GM21717 (cell line): ENCODE measurements around the gene SNX24.

Source experiments
- ATAC-seq: cut with Tn5 transposase; IDR thresholded peaks from one replicate; pipeline ENCODE4 v1.9.1; 2021; ENCODE audit warnings: mild to moderate bottlenecking, moderate library complexity; ENCODE audit not compliant: unreplicated experiment

Gene SNX24

DNA sequence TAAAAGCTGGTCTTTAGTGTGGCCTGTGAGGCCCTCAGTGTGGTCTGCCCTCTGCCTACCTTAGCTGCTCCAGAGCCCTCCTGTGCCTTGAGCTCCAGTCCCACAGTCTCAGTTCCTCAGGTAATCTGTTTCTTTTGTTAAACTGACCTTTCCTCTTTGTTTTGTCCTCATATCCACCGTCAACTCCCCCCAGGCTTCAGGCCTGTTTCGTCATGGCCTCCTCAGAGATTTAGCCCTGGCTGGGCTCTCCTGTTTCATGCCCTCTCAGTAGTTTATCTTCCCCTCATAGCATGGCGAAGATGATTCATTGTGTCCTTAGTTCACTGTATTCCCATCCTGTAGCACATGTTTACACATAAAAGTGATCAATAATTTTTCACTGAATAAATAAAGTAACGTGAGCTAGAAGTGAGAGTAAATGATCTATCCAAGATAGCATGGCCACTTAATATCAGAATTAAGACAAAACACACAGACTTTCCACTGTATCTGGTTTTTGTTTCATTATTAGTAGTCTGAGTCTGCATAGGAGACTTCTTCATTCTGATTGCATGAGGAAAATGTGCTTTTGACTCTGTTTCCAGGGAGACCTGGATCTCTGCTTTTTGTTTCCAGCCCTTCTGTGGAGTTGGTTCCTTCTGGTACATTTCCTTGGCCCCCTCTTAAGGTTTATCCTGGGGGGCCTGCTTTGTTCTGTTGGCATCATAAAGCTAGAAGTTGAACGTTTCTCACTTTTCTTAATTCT lies 70.5 kb downstream of the SNX24 start:
- ATAC-seq: peak; percentile 94

DNA sequence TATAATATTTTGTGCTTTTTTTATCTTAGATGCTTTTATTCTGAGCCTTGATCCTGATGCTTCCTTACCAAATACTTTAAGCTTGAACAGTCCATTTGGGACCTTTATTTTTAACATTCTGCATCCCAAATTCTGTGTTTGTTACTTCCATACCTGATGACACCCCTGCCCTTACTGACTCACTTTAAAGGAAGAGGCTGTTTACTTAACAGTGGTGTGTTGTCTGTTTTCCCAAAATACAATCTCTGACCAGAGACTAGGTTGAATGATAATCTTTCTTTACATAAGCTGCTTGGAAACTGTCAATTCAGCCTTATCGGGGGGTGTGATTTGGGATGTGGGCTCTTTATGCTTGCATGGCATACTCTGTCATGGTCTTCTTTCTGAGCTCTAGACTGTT lies 71.1 kb downstream of the SNX24 start:
- ATAC-seq: no peak

DNA sequence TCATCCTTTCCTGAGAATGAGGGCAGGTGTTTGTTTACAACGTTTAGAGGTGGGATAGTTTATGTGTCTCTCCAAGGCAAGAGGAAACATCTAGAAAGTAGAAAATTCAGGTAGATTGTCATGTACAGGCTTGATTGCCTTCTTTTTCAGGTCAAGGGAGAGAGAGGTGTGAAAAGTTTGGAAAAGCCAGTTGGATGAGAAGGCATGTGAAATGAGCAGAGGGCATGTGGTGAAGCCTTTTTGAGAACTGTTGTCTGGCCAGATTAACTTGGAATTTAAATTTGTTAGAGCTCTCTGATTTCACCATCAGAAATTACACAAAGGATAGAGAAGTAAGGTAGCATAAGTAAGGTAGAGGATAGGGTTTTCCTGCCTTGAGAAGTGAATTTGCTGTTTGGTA lies 74.6 kb downstream of the SNX24 start:
- ATAC-seq: no peak

DNA sequence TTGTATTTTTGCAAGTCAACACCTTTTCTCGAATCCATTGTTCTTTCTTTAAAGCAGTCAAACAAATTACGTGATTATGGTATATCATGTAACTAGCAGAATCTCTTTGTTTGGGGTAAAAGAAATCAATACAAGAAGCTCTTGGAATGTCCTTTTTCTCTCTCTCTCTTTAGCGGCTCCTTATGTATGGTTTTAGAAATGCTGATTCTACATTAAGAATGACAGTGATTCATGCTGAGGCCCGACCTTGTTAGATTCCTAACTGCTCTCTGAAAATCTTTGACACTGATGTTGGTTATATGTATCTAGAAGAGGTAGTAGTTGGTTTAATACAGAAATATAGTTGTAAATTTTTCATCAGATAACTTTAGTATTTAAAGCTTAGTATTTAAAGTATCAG lies 76.4 kb downstream of the SNX24 start:
- ATAC-seq: no peak

DNA sequence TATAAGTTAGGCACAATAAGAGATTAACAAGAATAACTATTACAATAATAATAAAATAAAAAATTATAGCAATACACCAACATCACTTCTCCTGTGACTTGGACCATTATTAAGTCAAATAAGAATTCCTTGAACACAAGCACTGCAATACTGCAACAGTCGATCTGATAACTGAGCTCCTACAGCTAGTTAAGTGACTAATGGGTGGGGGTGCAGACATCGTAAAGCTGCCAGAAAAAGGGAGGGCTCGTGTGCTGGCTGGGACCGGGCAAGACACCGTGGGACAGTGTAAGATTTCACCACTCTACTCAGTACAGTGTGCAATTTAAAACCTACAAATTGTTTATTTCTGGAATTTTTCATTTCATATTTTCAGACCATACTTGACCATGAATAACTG lies 78.8 kb downstream of the SNX24 start:
- ATAC-seq: no peak

DNA sequence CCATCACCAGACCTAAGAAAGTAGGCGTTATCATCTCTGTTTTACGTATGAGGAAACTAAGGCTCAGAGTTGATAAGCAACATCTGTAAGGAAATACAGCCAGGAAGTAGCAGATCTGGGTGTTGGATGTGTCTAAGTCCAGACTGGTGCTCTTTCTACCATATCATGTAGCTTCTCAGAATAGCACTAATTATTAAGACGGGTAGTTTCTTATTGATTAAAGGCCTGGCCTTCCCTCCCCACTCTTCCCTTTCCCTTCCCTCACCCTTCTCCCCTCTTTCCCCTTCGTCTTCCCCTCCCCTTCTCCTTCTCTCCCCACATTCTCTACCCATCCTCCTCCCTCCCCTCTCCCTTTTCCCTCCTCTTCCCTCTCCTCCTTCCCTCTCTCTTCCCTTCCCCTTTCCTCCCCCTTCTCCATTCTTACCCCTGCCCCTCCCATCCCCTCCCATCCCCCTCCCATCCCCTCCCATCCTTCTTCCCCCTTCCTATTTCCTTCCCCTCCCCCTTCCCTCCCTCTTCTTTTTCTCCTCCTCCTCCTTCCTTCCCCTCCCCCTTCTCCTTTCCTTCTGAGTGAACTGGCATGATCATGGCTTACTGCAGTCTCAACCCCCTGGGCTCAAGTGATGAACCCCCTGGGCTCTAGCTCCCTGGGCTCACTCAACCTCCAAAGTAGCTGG lies 79.4 kb downstream of the SNX24 start:
- no peak for ATAC-seq

DNA sequence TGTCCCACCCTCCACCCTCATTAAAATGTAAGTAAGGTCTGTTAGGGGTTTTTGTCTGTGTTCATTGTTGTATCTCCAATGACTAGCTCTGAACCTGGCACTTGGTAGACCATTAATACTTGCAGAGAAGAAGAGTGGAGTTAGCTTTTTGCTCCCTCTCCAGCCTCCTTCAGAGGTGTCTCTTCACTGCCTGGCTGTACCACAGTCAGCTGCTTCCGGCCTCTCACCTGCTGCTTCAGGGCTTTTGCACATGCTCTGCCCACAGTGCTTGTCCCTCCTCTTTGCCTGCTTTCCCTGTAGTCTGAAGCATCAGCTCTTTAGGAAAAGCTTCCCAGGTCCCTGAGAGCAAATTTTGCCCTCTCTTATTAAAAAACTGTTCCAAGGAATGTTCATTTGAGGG lies 83.6 kb downstream of the SNX24 start:
- ATAC-seq: no peak

DNA sequence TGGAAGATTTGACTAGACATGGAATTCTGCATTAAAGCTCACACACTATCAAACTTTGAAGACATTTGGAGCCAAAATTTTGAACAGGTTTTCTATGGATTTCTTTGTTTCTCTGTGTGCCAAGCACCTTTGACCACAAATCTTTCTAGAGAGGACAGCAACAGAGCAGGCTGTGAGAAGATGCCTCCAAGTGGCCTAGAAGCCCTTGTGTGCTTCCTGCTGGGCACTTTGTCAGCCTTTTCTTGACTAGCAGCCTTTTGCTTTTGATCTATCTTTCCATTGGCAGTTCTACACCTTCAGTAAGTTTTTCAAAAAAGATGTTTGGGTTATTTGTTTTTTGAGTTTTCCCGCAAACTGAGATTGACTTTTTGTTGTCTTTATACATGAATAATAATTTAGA lies 84.6 kb downstream of the SNX24 start:
- ATAC-seq: no peak

DNA sequence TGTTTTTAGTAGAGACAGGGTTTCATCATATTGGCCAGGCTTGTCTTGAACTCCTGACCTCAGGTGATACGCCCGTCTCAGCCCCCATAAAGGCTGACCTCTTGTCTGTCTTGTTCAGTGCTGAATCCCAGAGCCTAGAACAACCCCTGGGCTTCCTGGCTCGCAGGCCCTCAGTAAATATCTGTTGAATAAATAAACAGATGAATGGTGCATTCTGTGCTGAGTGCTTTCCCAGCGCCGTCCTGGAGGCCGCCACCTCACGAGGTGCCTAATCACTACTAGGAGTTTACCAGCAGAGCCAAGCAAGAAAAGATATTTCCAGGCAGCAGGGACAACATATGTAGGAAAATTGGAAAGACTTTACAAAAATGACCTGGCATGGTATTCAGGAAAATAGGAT lies 88.5 kb downstream of the SNX24 start:
- no peak for ATAC-seq

DNA sequence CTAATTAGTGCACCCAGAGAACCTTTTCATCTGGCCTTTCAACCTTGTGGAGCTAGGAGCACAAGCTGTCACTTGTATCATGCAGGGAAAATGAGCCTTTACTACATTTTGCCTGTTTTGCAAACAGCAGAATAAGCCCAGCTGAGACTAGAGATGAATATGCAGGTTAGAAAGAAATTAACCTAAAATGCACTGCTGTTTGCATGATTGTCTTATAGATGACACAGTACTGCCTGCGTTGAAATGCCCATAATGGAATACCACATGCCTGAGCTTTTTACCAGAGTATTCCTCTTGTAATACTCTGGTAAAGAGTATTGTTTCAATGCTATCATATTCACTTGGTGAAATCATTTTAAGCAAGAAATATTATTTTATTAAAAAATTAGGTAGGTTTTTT lies 90.7 kb downstream of the SNX24 start:
- no peak for ATAC-seq

DNA sequence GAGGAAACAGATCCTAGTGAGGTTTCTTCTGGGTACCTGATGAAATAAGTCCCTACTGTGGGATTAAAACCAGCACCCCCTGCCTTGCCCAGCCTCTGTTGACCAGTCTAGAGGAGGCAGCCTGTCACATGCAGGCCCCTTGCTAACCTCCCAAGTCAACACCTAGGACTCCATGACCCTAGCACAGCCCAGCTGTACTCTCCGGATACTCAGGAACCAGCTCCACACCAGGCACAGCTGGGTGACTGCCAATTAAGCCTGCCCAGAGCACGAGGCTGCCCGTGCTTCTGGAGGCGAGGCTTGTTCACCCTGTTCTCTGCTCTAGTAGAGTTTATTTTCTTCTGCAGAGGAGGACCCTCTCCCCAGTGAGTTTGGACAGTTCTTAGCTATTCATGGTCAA lies 92.5 kb downstream of the SNX24 start:
- no peak for ATAC-seq

DNA sequence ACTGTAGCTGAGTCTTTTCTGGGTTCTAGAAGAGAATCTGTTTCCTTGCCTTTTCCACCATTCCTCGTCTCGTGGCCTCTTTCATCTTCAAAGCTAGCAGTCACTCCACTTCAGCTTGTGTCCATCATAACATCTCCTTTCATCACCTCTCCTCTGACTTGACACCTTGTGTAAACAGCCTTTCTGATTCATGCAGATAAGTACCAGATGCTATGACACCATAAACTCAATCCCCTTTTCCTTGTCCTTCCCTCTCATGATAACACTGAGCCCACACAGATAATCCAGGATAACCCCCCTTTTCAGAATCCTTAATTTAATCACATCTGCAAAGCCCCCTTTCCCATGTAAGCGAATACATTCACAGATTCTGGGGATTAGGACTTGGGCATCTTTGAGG lies 95.5 kb downstream of the SNX24 start:
- no peak for ATAC-seq

DNA sequence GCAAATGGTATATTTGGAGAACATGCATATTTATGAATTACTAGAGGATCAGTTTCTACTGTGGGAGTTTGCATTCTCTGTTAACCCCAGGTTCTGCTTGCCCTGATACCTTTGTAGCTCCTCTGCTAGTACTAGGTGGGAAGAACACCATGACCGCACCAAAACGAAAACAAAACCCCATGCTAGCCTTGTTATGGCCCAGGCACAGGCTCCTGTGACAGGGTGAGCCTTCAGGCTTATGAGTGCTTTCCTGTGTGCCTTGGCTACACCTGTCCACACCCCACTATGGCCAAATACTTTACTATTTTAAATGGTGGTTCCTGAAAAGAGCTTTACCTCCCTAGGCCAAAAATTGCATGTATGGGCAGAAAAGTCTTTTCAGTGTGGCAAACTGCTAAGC lies 96.3 kb downstream of the SNX24 start:
- ATAC-seq: no peak

DNA sequence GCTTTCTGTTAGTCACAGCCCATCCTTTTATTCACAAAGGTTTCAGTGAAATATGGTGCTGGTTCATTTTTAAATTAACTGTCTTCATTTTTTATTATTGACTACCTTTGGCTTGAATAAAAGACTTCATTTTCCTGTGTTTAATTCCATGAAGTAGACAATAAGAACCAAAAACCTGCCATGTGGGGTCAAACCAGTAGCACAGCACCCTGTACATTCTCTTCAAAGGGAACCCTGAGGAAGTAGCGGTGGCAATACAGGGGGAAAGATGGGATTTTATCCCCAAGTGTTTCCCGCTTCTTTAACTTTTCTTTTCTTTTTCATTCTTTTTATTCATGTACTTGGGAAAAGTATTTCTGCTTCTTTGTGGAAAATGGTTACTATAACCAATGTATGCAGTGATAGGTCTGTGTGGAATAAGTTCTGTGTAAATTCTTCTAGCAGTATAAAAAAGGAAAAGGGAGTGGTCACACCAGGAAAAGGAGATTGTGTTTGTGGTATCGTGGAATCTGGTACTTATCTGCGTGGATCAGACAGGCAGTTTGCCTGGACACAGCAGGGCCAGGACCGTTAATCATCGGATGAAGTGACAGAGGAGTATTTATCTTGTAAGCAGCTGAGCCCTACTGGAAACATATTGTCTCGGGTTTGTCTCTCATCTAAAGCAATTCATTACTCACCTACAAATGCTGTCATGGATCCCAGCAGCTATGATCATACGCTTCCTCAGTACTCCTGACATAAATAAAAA lies 96.9 kb downstream of the SNX24 start:
- ATAC-seq: no peak

DNA sequence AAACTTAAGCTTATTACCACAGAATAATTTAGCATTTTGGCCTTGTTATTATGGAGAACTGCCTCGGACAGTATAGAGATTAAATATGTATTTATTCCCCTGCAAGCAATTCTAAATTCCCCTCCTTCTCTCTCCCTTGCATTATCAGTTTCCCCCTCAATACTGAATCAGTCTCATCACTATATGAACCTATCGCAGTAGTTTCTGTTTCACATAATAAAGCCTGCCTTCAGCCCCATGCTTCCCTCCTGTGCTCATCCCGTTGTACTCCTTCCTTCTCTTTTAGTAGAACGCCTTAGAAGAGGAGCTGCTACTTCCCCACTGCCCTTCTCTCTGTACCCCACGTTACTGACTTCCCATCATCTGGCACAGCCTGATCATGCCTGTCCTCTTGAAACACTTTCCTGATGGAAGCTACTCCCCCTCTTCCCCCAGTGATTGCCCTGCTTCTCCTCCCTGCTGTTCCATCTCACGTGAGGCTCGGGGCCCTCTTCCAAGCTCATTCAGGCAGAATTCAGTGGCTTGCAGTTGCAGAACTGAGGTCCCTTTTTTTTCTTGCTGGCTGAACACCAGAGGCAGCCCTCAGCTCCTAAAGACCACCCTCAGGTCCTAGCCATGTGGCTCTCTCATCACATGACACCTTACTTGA lies 97.8 kb downstream of the SNX24 start:
- no peak for ATAC-seq

DNA sequence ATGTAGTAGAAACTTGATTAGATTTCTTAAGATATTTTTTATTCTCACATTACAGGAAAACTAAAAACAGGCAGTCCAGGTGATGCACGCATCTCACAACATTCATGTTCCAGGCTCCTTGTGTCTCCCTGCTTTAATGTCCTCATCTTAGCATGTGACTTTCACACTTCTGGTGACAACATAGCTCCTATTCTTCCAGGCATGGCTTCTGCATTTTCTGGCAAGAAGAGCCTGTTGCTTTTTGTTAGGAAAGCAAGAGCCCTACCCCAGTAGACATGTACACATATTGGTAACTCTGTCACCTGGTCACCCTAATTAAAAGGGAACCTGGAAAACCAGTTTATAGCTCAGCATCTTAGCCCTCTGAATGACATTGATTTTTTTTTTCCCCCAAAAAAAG lies 98.6 kb downstream of the SNX24 start:
- ATAC-seq: no peak

DNA sequence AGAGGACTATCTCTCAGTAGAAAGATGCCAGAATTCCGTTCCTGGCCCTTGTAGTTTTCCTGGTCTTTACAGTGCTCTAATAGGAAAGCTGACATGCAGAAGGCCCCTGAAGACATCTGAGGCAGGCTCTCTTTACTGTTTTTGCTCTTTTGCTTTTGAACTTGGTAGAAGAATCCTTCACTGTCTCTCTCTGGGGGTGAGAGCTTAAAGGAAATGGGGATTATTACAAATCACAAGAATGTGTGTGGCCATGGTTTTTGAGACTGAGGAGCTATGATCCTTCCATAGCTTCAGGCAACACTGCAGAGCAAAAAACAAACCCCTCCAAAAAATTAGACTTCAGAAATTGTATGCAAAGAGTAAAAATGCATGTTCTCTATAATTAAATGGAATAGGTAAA lies 102.0 kb downstream of the SNX24 start:
- no peak for ATAC-seq

DNA sequence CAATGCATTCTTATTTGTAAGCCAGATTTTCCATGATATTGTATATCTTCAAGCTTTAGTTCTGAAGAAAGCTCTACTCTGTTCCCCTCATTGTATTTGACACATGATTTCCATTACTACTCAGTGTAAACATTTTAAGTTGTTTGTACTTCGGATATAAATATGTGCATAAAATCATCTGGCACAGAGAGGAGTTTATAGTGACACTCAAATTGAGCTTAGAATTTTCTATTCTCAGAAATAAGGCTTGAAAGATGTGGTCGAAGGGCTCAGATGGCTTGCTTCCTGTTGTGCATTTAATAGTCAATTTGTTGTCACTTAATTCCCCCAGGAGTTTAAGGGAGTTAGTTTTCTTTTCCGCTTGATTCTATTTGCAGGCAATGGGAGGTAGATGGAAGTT lies 102.4 kb downstream of the SNX24 start:
- no peak for ATAC-seq

DNA sequence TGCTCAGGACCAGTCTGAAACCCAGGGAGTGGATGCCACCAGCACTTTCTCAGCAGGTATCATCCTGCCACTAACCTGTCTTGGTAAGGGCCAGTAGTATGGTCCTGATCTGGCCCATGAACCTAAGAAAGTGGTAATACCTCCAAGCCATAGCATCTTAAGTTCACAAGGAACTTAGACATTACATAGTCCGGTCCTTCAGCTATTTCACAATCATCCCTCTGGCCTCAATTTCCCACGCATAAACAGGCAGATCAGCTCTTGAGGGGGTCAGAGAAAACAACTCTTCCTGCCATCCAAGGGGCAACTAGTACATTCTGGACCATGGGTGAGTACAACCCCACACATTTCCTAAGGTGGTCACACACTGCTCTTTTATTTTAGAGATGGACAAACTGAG lies 102.9 kb downstream of the SNX24 start:
- ATAC-seq: no peak

DNA sequence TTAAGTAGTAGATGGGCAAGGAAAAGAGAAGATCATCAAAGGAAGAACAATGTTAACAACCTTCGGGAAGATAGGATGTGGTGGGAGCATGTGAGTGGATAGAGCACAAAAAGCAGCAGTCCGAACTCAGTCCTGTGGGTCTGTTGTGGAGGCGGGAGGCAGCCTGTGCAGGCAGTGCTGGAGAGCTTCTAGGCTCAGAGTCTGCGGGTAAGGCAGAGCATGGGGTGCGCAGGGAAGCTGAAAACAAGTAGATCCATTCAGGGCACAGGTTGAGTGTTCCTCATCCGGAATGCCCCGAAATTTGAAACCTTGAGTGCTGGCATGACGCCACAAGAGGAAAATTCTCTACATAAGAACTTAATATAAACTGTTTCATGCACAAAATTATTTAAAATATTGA lies 106.2 kb downstream of the SNX24 start:
- no peak for ATAC-seq

DNA sequence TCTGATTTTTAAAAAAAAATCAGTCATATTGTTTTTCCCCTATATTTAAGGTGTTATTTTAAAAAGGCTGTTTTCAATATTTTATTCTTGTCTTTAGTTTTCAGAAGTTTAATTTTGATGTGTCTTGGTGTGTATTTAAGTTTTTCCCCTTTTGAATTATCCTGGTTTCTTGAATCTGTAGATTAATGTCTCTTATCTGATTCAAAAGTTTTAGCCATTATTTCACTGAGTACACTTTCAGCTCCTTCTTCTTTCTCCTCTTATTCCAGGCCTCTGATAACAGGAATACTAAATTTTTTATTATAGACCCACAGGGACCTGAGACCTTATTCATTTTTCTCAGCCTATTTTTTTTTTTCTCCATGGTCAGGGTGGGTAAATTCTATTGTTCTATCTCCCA lies 109.3 kb downstream of the SNX24 start:
- no peak for ATAC-seq

DNA sequence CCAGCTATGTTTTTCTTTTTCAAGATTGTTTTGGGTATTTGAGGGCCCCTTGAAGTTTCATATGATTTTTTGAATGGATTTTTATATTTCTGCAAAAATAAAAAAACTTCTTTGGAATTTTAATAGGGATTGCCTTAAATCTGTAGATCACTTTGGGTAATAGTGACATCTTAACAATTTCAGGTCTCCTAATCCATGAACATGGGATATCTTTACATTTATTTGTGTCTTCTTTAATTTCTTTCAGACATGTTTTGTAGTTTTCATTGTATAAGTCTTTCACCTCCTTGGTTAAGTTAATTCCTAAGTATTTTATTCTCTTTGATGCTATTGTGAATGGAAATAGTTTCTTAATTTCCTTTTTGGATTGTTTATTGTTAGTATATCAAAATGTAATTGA lies 112.0 kb downstream of the SNX24 start:
- ATAC-seq: no peak
